GM19023 (cell line): ENCODE measurements around the gene KCTD12.

Experiments used
- ATAC-seq: cut with Tn5 transposase; IDR thresholded peaks from one replicate; pipeline ENCODE4 v1.9.1; 2021; ENCODE audit warnings: mild to moderate bottlenecking, moderate library complexity; ENCODE audit not compliant: unreplicated experiment

KCTD12 gene

GRCh38 chr13:76888421-76888820 is 2.2 kb upstream of the KCTD12 start:
- ATAC-seq: no peak

GRCh38 chr13:76887076-76887563 is 915 bp upstream of the KCTD12 start:
- no peak for ATAC-seq

- peak; percentile 18 for ATAC-seq
These were observed 257 bp downstream of the KCTD12 start for GRCh38 chr13:76886005-76886291.

GRCh38 chr13:76885203-76886004 is 801 bp downstream of the KCTD12 start:
- peak; percentile 44 for ATAC-seq

- ATAC-seq: no peak
These were observed 1.4 kb downstream of the KCTD12 start for GRCh38 chr13:76884907-76885202.

GRCh38 chr13:76884186-76884906 is 1.9 kb downstream of the KCTD12 start:
- ATAC-seq: no peak

- no peak for ATAC-seq
These were observed 3.0 kb downstream of the KCTD12 start for GRCh38 chr13:76883236-76883635.

- no peak for ATAC-seq
These were observed 3.8 kb downstream of the KCTD12 start for GRCh38 chr13:76882431-76882830.

- peak; percentile 30 for ATAC-seq
These were observed 6.3 kb downstream of the KCTD12 start for GRCh38 chr13:76879883-76880270.

- peak; percentile 91 for ATAC-seq
These were observed 6.9 kb downstream of the KCTD12 start for GRCh38 chr13:76879203-76879882.

GRCh38 chr13:76878043-76878442 is 8.2 kb downstream of the KCTD12 start:
- no peak for ATAC-seq

GRCh38 chr13:76875271-76875815 is 10.9 kb downstream of the KCTD12 start:
- no peak for ATAC-seq

- ATAC-seq: peak; percentile 62
These were observed 11.7 kb downstream of the KCTD12 start for GRCh38 chr13:76874479-76874878.

- no peak for ATAC-seq
These were observed 12.8 kb downstream of the KCTD12 start for GRCh38 chr13:76873445-76873844.

- ATAC-seq: no peak
These were observed 13.5 kb downstream of the KCTD12 start for GRCh38 chr13:76872675-76873074.

- ATAC-seq: no peak
These were observed 14.8 kb downstream of the KCTD12 start for GRCh38 chr13:76871432-76871831.

- no peak for ATAC-seq
These were observed 17.8 kb downstream of the KCTD12 start for GRCh38 chr13:76868371-76868770.

GRCh38 chr13:76865996-76866503 is 20.2 kb downstream of the KCTD12 start:
- ATAC-seq: no peak

- no peak for ATAC-seq
These were observed 21.1 kb downstream of the KCTD12 start for GRCh38 chr13:76865109-76865508.

- ATAC-seq: no peak
These were observed 21.9 kb downstream of the KCTD12 start for GRCh38 chr13:76864259-76864658.

GRCh38 chr13:76863022-76863421 is 23.2 kb downstream of the KCTD12 start:
- ATAC-seq: no peak
